ENCODE measurements around the gene MAIP1. TPM values are rescaled to one million over a fixed set of nuclear protein-coding genes. Genes with fewer than 3 reads are reported as not detected.

The MAIP1 gene
- total and polyA plus RNA-seq, 2 experiments from 2014 or later: 15.5 to 18.7 TPM

DNA sequence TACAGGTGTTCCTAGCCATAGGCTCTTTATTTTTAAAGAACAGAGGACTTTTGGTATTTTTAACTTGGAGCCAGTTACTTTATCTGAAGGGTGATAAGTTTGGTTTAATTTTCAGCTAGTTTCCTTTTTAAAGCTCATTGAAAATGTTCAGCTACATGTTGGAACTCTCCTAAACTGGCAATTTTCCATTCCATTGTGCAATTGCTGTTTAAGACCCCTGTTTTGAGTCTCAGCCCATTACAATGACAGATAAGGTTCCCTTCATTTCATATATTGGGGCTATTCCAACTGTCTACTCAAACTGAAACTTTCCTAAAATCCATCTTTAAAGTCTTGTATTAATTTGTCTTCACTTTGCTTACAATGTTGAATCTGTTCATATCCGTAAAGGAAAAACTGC lies 11.6 kb downstream of the MAIP1 start:
- Histone ChIP-seq H3K4me3 (no peak overlapping the region), H2AFZ (no peak overlapping the region), H4K20me1 (ENCODE audit: insufficient read depth) (no peaks in the 10 kb centered on the region), H3K27ac (no peak overlapping the region), H3K4me2 (ENCODE audit: unreplicated experiment) (no peak overlapping the region), H3K36me3 (ENCODE audit: low read depth) (peaks cover 27% of the 10 kb centered on the region), H3K27me3 (replicated peaks; ENCODE audit: insufficient read depth) (no peaks in the 10 kb centered on the region), H3K79me2 (ENCODE audit: insufficient read depth) (no peaks in the 10 kb centered on the region), H3K9me2 (ENCODE audit: insufficient read depth) (no peaks in the 10 kb centered on the region), H3K4me1 (ENCODE audit: insufficient read depth) (no peaks in the 10 kb centered on the region), H3F3A (ENCODE audit: insufficient read depth) (no peaks in the 10 kb centered on the region; the same call in 1 of the 2 replicates), H3K9ac (no peak overlapping the region), H3K9me3 (ENCODE audit: low read depth) (no peaks in the 10 kb centered on the region)
- in situ Hi-C loops (cut with MboI): loop anchor here (25.0 kb wide), 1 partner anchor 895 kb away; the partner anchor contains the start of gene CLK1
- 96 to 100% methylated on average over 1 of the region's 1 CpG for WGBS, 2 experiments (ENCODE audit: low coverage in 1 of 2, low lambda C conversion rate in 2 of 2, missing lambda C conversion rate in 2 of 2)
- TF ChIP-seq EZH2 (IDR thresholded peaks at IDR 0.05; ENCODE audit: insufficient read depth, poor library complexity, severe bottlenecking): no peak
- TF ChIP-seq EZH2phosphoT487 (IDR thresholded peaks at IDR 0.05; ENCODE audit: insufficient read depth, low read depth): no peak
- no peak for DNase-seq

DNA sequence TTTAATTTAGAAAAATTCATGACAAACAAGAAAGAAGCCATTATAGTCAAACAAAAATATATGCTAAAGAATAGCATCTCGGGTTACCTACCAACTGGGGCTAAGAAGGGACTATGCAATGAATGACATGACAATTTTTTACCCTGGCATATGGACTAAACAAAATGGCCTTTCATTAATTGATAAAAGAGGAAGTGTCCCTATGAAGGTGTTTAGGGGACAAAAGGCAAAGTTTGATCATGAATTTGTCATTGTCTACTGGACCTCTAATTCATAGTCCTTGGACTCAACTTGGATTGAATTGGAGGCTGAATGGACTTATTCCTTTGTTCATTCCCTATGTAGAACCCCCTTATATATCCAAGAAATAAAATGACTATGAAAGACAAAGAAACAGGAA lies 12.7 kb downstream of the MAIP1 start:
- no peaks in the 10 kb centered on the region for H3K9me3 ChIP-seq (ENCODE audit: low read depth)
- no peak overlapping the region for H3K4me2 ChIP-seq (ENCODE audit: unreplicated experiment)
- H3K4me1 ChIP-seq (ENCODE audit: insufficient read depth): no peaks in the 10 kb centered on the region
- WGBS, 2 experiments (ENCODE audit: low coverage in 1 of 2, low lambda C conversion rate in 2 of 2, missing lambda C conversion rate in 2 of 2): 86 to 100% methylated on average over 1 of the region's 1 CpG
- peaks cover 19% of the 10 kb centered on the region for H3K36me3 ChIP-seq (ENCODE audit: low read depth)
- in situ Hi-C loops (cut with MboI): loop anchor here (25.0 kb wide), 1 partner anchor 894 kb away; the partner anchor contains the start of gene CLK1
- no peaks in the 10 kb centered on the region for H3K9me2 ChIP-seq (ENCODE audit: insufficient read depth)
- H4K20me1 ChIP-seq (ENCODE audit: insufficient read depth): no peaks in the 10 kb centered on the region
- H3K27me3 ChIP-seq (replicated peaks; ENCODE audit: insufficient read depth): no peaks in the 10 kb centered on the region
- no peak overlapping the region for H3K4me3 ChIP-seq
- no peak overlapping the region for H3K27ac ChIP-seq
- H3K9ac ChIP-seq: no peak overlapping the region
- H3F3A ChIP-seq (ENCODE audit: insufficient read depth): no peaks in the 10 kb centered on the region; the same call in 1 of the 2 replicates
- no peak for TF ChIP-seq EZH2phosphoT487 (IDR thresholded peaks at IDR 0.05; ENCODE audit: insufficient read depth, low read depth)
- TF ChIP-seq EZH2 (IDR thresholded peaks at IDR 0.05; ENCODE audit: insufficient read depth, poor library complexity, severe bottlenecking): no peak
- H2AFZ ChIP-seq: no peak overlapping the region
- H3K79me2 ChIP-seq (ENCODE audit: insufficient read depth): no peaks in the 10 kb centered on the region
- DNase-seq: no peak

DNA sequence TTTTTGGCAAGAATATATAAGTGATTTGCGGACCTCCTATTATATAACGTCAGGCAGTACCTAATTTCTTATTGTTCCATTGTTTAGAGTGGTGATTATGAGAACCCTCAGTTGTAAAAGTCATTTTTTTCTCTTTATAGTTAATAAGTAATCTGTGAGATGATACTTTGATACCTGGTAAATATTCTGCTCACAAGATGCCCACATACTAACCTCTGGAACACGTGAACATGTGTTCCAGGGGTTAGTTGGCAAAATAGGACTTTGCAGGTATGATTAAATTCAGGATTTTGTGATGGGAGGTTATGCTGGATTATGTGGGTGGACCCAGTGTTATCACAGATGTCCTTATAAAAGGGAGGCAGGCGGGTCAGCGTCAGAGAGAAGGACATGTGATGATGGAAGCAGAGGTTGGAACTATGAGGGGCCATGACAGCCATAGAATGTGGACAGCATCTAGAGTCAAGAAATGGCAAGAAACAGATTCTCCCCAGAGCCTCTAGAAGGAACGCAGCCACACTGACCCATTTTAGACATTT lies 16.8 kb downstream of the MAIP1 start:
- Histone ChIP-seq H4K20me1 (ENCODE audit: insufficient read depth) (no peaks in the 10 kb centered on the region), H3K79me2 (ENCODE audit: insufficient read depth) (no peaks in the 10 kb centered on the region), H3F3A (ENCODE audit: insufficient read depth) (peaks cover 4% of the 10 kb centered on the region; the same call in 1 of the 2 replicates), H3K9me2 (ENCODE audit: insufficient read depth) (no peaks in the 10 kb centered on the region), H3K9me3 (ENCODE audit: low read depth) (no peaks in the 10 kb centered on the region), H3K4me2 (ENCODE audit: unreplicated experiment) (no peak overlapping the region), H3K27me3 (replicated peaks; ENCODE audit: insufficient read depth) (no peaks in the 10 kb centered on the region), H3K27ac (no peak overlapping the region), H2AFZ (no peak overlapping the region), H3K4me1 (ENCODE audit: insufficient read depth) (peaks cover 15% of the 10 kb centered on the region), H3K9ac (no peak overlapping the region), H3K4me3 (no peak overlapping the region), H3K36me3 (ENCODE audit: low read depth) (no peaks in the 10 kb centered on the region)
- 85 to 89% methylated on average over 6 of the region's 6 CpGs for WGBS, 2 experiments (ENCODE audit: low coverage in 1 of 2, low lambda C conversion rate in 2 of 2, missing lambda C conversion rate in 2 of 2)
- TF ChIP-seq EZH2phosphoT487 (IDR thresholded peaks at IDR 0.05; ENCODE audit: insufficient read depth, low read depth): no peak
- TF ChIP-seq EZH2 (IDR thresholded peaks at IDR 0.05; ENCODE audit: insufficient read depth, poor library complexity, severe bottlenecking): no peak
- in situ Hi-C loops (cut with MboI): loop anchor here (10.0 to 25.0 kb wide), 3 partner anchors 513 to 890 kb away; partner anchors contain the start of gene CLK1
- no peak for DNase-seq

DNA sequence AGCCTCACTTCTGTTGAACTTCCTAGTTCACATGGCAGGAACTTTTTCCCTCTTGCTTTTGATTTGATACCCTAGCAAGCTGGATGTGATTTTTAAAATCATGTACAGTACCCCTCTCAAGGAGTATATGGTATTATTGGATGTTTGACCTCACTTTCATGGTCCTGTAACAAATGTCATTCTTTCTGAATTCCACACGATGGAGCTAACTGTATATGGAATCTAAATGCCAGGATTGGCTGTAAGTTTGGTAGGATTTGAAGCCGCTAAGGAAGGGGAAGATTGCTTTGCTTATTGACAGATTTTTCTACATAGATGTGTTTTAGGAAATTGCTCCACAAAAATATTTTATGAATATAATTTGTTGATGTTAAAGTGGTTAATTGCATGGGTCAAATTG lies 18.3 kb downstream of the MAIP1 start:
- peaks cover 28% of the 10 kb centered on the region for H3K4me1 ChIP-seq (ENCODE audit: insufficient read depth)
- H4K20me1 ChIP-seq (ENCODE audit: insufficient read depth): no peaks in the 10 kb centered on the region
- no peak overlapping the region for H3K4me2 ChIP-seq (ENCODE audit: unreplicated experiment)
- H3K79me2 ChIP-seq (ENCODE audit: insufficient read depth): no peaks in the 10 kb centered on the region
- H3K27ac ChIP-seq: no peak overlapping the region
- no peak overlapping the region for H2AFZ ChIP-seq
- in situ Hi-C loops (cut with MboI): loop anchor here (10.0 to 25.0 kb wide), 3 partner anchors 511 to 889 kb away; partner anchors contain the start of gene CLK1
- 4 to 16% methylated on average over 2 of the region's 2 CpGs for WGBS, 2 experiments (ENCODE audit: low coverage in 1 of 2, low lambda C conversion rate in 2 of 2, missing lambda C conversion rate in 2 of 2)
- DNase-seq: peak; percentile 80
- peaks cover 20% of the 10 kb centered on the region for H3F3A ChIP-seq (ENCODE audit: insufficient read depth)
- H3K36me3 ChIP-seq (ENCODE audit: low read depth): no peaks in the 10 kb centered on the region
- no peak overlapping the region for H3K4me3 ChIP-seq
- no peaks in the 10 kb centered on the region for H3K9me2 ChIP-seq (ENCODE audit: insufficient read depth)
- TF ChIP-seq EZH2phosphoT487 (IDR thresholded peaks at IDR 0.05; ENCODE audit: insufficient read depth, low read depth): no peak
- no peak for TF ChIP-seq EZH2 (IDR thresholded peaks at IDR 0.05; ENCODE audit: insufficient read depth, poor library complexity, severe bottlenecking)
- H3K27me3 ChIP-seq (replicated peaks; ENCODE audit: insufficient read depth): no peaks in the 10 kb centered on the region
- no peaks in the 10 kb centered on the region for H3K9me3 ChIP-seq (ENCODE audit: low read depth)
- H3K9ac ChIP-seq: no peak overlapping the region

Measured in GM23248 (cell line).